GM12873 (cell line): ENCODE measurements around the gene PTTG1IP.
A peak's percentile ranks its signal among the peaks of the same experiment; 100 is the strongest.

Experiments
- CTCF ChIP-seq: IDR thresholded peaks from 2 replicates; pipeline ENCODE4 v1.5.1; 2012; ENCODE audit warnings: low read depth, mild to moderate bottlenecking, moderate library complexity, low read length, control low read depth; ENCODE audit not compliant: insufficient read depth; ENCODE audit errors: missing control alignments

Gene PTTG1IP

GRCh38 chr21:44878053-44878982 lies 4.8 kb upstream of the PTTG1IP start:
- no peak for TF ChIP-seq CTCF

- no peak for TF ChIP-seq CTCF
These were observed 3.5 kb upstream of the PTTG1IP start for GRCh38 chr21:44876849-44877575.

GRCh38 chr21:44875316-44875700 lies 1.8 kb upstream of the PTTG1IP start:
- peak; percentile 15 for TF ChIP-seq CTCF

GRCh38 chr21:44874497-44875315 lies 1.2 kb upstream of the PTTG1IP start:
- no peak for TF ChIP-seq CTCF

- TF ChIP-seq CTCF = no peak
These were observed 678 bp upstream of the PTTG1IP start for GRCh38 chr21:44874240-44874496.

GRCh38 chr21:44872649-44873355 lies 688 bp downstream of the PTTG1IP start:
- no peak for TF ChIP-seq CTCF
